RPMI8226 (cell line): Measurements from ENCODE around the gene PDE6B.
"Not testable (repeated sequence)": the region's sequence is repeated elsewhere in the genome, so short reads cannot be mapped to it uniquely, and the experiment has no call there.

ENCODE experiments used
- DNase-seq: peaks from one replicate; pipeline ENCODE4 v3.0.0-alpha.2; 2015

Gene PDE6B

DNA sequence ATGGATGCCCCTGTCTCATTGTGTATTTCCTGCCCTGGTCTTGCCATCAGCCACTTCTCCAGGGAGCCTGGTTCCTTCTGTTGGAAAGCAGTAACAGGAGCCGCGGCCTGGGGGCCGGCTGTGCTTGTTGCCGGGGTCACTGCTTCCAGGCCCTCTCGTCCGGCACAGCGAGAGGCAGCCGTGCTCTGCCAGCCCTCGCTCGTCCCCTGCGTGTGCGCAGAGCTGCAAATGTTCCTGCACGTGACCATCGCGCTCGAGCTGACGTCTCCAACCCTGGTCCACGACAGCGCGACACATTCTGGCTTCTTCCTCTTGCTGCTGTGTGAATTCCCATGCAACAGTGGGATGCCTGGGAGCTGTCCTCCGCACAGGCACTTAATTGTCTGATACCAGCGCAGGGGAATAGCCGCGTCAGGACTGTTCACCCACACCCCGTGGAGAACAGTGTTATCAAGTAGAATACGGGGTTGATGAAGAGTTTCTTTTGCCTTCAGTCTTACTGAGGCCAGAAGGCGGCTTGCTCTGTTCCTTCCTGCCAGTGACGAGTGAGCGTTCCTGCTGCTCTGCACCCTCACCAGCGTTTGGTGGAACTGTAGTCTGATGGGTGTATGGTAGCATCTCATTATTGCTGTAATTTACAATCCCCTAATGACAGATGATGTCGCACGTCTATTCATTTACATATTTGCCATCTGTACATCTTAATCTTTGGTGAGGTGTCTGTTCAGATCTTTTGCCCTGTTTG lies 12.3 kb downstream of the PDE6B start:
- DNase-seq, result no peak

DNA sequence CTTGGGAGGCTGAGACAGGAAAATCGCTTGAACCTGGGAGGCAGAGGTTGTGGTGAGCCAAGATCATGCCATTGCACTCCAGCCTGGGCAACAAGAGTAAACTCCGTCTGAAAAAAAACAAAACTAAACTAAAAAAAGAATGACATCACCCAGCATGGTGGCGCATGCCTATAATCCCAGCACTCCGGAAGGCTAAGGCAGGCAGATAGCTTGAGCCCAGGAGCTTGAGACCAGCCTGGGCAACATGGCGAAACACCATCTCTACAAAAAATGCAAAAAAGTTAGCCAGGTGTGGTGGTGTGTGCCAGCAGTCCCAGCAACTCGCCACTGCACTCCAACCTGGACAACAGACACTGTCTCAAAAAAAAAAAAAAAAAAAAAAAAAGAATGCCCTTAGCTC lies 17.0 kb downstream of the PDE6B start:
- not testable (repeated sequence) for DNase-seq

DNA sequence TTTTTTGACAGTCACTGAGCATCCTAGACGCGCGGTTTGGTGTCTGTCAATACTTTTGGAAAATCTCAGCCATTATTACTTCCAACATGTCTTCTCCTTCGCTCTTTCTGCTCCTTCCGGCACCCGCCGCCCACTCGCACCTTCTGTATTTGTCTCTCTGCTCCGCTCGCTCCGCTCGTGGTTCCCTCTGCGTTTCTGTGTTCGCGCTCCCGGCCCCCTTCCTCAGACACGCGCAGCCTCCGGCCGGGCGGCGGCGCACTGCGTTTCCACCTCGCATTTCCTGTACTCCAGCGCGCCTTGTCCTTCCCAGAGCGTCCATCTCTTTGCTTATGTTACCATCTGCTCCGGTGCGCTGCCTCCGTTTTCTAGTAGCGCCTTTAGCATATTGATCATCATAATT lies 21.1 kb downstream of the PDE6B start:
- DNase-seq, result no peak

DNA sequence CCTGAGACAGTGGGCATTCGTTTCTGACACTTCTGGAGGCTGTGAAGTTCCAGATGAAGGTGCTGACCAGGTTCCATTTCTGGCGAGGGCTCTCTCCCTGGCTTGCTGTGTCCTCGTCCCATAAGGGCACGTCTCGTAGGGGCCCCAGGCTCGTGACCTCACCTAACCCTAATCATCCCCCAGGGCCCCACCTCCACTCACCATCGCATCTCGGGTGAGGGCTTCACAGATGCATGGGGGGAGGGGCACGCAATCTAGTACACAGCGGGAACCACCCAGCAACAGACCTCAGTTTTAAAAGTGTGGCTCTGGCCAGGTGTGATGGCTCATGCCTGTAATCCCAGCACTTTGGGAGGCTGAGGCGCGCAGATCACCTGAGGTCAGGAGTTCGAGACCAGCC lies 22.1 kb downstream of the PDE6B start:
- DNase-seq, result no peak

DNA sequence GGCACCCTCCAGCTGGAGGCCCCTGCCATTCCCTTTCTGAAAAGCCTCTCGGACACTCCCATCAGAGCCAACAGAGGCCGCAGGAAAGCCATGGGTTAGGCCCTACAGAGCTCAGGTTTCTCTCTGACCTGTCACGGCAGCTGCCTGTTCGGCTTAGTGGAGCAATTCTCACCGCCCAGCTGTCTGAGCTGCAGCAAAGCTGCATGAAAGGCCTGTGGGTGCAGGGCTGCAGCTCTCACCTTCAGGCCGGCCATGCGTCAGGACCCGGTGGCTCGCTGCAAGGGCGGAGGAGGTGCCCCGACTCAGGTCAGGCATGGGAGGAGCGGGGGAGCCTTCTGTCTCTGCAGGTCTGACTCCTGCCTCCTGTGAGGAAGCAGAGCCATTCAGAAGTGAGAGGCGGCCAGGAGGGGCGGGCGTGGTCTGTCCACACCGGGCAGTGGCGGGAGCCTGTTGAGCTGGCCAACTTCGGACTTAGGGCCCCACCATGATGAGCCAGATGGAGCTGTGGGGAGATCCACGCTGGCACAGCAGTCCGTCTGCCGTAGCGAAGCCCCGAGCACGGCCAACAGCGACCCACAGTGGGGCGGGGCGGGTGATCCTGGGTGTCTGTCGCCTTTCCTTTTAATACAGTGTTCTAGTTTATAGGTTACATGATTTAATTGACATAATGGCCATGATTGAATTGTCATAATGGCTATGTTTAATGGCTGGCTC lies 23.4 kb downstream of the PDE6B start:
- no peak for DNase-seq

DNA sequence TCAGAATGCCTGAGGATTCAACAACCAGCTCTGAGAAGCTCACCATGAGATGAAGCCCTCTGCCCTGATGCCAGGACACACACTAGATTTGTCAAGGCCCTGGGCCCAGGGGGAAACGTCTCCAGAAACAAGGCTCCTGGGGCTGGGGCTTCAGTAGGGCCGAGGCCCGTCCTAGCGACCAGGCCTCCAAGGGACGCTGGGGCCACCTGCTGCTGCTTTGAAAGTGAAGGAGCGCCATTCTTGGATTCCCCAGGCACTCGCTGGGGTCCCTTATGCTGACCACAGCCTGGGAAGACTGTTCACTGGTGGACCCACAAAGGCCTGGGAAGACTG lies 23.9 kb downstream of the PDE6B start:
- DNase-seq, result no peak

DNA sequence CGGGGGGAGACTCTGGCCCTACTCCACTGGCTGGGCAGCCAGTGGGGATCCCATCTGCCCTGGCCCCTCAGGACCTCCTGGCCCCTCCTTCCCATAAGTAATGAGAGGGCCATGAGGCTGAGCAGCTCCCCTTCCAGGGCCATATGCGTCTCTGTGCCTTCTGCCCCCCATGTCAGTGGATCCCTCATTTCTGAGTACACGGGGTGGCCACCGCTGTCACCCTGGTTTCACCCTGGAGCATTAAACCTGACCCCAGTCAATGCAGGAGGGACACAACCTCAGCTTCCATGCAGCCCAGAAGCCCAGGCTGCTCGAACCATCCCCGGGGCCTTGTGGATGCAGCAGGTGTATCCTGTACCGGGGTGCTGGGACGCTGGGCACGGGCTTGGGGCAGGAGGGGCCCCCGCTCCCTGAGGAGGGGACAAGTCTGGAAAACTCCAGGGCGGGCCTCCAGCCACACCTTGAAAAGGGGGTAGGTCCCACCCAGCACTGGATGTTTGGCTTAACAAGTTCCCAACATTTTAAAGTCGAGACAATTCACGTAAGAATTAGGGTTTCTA lies 24.5 kb downstream of the PDE6B start:
- no peak for DNase-seq

DNA sequence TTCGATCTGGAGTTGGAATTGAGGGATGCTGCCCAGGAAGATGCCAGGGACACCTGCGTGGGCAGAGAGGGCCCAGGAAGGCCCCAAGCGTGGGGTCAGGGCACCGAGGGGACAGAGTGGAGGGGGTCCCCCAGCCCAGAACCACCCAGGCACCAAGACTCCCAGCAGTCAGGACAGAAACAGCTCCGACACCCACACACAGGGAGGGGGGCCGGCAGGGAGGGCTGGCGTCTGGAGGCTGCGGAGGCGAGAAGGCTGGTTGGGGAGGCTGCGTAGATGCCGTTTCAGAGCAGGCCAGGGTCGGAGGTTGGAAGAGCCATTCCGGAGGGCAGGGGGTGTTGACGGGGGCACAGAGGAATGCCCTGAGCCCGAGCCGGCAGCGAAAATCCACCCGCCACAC lies 25.1 kb downstream of the PDE6B start:
- no peak for DNase-seq

DNA sequence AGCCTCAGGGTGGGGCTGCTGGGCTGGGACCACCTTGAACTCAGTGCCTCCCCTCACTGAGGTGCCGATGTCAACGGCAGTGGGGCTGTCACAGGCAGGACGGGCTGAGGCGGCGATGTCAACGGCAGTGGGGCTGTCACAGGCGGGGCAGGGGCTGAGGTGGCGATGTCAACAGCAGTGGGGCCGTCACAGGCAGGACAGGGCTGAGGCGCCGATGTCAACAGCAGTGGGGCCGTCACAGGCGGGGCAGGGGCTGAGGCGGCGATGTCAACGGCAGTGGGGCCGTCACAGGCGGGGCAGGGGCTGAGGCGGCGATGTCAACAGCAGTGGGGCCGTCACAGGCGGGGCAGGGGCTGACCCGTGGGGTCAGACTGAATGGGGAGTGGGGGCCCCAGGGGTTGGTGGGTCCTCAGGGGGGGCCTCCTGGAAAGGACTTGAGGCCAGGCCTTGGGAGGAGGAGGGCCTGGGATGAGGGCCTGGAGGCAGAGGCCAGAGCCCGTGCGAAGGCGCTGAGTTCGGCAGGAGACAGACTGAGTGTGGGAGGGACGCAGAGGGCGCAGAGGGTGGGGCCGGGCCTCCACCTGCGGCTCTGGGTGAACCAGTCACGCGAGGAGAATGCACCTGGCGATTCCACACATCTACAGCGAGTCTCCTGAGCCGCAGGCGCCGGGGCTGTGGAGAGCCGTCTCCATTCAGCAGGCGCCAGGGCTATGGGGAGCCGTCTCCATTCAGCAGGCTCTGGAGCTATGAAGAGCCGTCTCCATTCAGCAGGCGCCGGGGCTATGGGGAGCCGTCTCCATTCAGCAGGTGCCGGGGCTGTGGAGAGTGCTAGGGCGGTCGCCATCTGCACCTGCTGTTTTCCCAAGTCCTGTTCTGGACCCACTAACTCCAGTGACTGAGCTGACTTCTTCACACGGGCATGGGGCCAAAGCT lies 25.8 kb downstream of the PDE6B start:
- no peak for DNase-seq

DNA sequence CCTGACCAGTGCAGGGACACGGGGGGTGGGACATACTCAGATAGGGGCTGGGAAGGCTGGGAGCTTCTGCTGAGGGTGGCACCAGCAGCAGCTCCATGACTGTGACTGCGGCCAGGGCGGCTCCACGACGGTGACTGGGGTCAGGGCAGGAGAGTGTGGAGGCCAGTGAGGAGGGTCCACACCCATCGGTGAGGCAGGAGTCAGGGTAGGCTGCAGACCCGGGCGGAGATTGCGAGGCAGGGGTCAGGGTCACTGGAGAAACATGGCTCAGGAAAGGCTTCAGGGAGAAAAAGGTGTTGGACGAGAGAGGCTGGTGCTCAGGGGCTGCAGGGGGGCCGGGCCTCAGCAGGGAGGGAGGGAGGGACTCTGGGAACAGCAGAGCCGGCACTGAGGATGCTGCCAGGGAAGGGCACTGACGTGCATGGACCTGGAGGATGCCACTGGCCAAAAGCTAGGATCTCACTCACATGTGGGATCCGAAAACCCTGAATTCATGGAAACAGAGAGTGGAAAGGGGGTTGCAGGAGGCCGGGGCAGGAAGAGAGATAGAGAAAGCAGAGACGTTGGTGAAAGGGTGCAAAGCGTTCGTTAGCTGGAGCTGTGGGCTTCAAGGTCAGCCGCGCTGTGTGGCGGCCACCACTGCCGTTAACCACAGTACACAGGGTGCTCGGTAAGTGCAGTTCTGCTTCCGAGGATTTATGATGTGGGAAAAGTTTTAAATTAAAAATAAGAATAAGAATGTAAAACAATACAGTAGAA lies 26.7 kb downstream of the PDE6B start:
- DNase-seq, result no peak

DNA sequence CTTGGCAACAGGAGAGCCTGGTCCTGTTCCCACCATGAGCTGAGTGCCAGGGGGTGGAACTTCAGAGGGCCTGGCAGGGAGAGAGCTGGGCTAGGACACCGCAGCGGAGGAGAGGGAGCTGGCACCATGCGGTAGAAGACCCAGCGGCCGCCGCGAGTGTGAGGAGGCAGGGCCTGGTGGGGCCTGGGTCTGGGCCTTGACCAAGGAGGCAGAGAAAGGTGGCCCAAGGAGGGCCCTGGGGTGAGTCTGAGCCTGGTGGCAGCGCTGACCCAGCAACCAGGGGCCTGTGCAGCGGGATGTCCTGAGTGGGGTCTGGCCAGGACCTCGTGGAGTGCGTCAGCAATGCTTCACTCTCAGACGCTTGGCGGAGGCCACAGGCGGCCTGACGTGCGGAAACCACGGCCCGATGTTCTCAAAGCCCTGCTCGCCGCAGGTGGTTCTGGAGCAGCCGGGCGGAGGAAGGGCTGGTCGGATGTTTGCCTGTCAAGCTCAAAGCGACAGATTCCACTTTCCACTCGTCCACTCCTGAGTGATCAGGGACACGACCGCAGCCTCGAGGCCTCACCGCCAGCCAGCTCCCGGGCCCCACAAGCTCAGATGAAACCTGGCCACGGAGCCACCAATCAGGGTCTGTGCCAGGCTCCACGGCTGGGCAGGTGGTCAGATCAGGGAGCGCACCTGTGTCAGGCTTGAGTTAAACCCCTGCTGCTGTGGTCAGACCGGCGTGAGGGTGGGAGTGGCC lies 27.9 kb downstream of the PDE6B start:
- no peak for DNase-seq

DNA sequence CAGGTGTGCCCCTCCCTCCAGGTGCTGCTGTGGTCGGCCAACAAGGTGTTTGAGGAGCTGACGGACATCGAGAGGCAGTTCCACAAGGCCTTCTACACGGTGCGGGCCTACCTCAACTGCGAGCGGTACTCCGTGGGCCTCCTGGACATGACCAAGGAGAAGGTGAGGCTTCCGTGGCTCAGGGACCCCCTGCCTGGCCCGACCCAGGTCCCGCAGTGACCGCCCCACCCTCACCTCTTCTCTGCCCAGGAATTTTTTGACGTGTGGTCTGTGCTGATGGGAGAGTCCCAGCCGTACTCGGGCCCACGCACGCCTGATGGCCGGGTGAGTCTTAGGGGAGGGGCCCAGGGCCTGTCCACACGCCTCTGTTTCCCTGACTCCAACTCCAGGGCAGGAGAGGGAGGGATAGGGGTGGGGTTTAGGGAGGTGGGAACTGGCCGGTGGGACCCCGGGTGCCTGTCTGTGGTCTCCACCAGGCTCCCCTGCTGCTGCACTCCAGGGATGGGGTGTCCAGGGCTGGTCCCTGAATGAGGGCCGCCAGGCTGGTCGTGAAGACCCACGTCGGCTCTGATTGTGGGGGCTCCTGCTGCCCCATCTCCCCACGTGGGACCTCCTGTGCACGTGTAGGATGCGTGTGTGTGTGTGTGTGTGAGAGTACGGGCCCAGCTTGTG lies 28.6 kb downstream of the PDE6B start:
- DNase-seq, result no peak

DNA sequence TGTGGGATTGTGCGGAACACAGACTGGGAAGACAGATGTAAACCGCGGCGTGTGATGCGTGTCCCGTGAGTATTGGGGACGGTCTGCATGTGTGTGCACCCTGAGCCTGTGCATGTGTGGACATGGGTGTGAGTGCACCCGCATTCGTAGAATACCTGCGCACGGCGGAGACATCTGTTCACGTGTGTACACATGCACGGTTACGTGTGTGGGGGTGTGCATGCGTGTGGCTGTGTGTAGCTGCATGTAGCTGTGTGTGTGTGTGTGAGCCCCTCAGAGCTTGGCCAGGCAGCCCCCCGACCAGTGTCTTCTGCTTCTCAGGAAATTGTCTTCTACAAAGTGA lies 29.1 kb downstream of the PDE6B start:
- no peak for DNase-seq

DNA sequence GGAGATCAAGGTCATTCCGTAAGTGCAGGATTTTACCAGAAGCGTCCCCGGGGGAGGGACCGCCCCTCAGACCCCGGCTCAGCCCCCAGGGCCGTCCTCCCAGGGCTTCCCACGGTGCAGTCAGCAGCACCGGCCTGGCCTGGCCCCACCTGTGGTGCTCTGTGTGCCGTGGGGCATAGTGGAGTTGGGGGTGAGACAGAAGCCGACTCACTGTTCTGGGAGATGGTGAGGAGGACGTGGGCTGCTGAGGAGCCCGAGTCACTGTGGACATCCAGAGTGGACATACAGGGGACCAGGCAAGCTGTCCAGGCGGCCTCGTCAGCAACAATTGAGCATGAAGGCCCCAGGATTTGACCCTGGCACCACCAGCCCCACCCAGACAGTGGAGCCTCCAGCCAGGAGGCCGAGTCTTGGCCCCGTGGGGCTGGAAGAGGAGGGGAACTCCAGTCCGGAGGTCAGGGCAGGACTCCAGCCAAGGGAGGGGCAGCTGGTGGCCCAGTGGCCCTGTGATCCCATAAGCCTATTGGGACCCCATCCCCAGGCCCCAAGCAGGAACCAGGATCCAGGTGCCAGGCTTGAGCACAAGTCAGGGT lies 29.6 kb downstream of the PDE6B start:
- DNase-seq, result no peak

DNA sequence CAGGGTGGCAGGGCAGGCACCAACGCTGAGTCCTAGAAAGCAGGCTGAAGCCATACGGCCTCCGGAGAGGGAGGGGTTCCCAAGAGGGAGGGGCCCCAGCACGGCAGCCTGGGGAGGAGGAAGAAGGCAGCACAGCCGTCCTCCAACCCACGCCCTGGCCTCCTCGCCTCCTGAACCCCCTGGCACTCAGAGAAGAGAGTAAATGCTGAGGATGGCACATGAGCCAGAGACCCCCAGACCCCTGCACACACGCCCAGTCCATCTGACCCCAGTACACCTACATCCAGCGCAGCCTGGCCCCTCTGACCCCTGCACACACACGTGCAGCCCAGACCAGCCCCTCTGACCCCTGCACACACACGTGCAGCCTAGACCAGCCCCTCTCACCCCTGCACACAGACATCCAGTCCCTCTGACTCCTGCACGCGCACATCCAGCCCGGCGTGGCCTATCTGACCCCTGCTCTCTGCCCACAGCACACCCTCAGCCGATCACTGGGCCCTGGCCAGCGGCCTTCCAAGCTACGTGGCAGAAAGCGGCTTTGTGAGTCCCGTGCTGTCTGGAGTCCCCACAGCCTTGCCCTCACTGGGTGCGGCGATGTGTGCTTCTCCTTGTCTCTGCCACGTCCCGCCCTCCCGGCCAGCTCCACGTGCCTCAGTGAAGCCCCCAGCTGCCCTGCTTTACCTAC lies 30.2 kb downstream of the PDE6B start:
- no peak for DNase-seq

DNA sequence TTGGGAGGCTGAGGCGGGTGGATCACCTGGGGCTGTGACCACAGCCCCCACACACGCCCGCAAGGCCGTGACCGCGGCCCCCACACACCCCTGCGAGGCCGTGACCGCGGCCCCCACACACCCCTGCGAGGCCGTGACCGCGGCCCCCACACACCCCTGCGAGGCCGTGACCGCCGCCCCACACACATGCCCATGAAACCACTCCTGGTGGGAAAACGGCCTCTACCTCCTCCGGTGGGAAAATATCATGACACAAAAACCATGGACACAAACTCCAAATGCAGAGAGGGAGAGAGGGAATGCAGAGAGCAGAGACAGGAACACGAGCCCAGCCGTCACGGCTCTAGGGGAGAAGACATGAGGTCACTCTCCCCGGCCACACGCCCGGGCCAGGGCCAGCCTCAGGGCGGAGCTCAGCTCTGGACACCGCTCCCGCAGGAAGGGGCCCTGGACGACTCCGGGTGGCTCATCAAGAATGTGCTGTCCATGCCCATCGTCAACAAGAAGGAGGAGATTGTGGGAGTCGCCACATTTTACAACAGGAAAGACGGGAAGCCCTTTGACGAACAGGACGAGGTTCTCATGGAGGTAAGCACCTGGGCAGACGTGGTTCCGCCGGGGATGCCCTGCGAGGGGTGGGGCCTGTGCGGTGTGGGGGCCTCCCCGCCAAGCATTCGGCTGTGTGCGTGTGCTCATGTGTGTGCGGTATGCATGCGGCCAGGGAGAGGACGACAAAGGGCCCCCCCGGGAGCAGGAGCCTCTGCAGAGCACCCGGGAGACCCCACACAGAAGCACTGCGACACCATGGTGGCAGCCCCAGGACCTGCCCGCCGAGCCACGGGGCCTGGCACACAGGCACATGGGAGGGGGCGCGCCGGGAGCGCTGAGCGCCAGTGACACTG lies 31.3 kb downstream of the PDE6B start:
- no peak for DNase-seq

DNA sequence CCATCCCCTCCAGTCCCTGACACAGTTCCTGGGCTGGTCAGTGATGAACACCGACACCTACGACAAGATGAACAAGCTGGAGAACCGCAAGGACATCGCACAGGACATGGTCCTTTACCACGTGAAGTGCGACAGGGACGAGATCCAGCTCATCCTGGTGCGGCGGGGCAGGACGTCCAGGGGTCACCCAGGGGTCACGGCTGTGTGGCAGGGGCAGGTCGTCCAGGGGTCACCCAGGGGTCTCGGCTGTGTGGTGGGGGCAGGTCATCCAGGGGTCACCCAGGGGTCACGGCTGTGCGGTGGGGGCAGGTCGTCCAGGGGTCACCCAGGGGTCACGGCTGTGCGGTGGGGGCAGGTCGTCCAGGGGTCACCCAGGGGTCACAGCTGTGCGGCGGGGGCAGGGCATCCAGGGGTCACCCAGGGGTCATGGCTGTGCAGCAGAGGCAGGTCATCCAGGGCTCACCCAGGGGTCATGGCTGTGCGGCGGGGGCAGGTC lies 32.0 kb downstream of the PDE6B start:
- DNase-seq, result no peak

DNA sequence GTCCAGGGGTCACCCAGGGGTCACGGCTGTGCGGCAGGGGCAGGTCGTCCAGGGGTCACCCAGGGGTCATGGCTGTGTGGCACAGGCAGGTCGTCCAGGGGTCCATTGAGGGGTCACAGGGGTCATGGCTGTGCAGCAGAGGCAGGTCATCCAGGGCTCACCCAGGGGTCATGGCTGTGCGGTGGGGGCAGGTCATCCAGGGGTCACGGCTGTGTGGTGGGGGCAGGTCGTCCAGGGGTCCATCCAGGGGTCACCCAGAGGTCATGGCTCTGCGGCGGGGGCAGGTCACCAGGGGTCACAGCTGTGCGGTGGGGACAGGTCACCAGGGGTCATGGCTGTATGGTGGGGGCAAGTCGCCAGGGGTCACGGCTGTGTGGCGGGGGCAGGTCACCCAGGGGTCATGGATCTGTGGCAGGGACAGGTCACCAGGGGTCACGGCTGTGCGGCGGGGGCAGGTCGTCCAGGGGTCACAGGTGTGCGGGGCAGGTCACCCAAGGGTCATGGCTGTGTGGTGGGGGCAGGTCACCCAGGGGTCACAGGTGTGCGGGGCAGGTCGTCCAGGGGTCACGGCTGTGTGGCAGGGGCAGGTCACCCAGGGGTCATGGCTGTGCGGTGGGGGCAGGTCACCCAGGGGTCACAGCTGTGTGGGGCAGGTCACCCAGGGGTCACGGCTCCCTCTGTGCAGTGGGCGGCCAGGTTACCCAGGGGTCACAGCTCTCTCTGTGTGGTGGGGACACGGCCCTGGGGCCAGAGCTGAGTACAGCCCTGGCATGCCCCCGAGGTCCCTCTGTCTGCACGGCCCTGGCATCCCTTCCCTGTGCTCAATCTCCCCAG lies 32.7 kb downstream of the PDE6B start:
- DNase-seq, result no peak
